Breast epithelium (tissue), 4 donors: ENCODE results near the gene NRCAM. TPM values are rescaled to one million over a fixed set of nuclear protein-coding genes. Genes with fewer than 3 reads are reported as not detected.

ENCODE experiments used
- DNase-seq, 2 donors: peaks; one replicate each; pipeline ENCODE4 v3.0.0-alpha.2; 2019; ENCODE audit warnings: low spot score in 2 of 2
- H3K27ac ChIP-seq, 2 donors: fragments of 200-600 bp; sonication (generic) in 1 of 2; one replicate each; pipeline ENCODE4 v1.5.1; 2016 to 2019; ENCODE audit warnings: mild to moderate bottlenecking in 1 of 2
- H3K27me3 ChIP-seq, 2 donors: fragments of 200-600 bp; sonication (generic) in 1 of 2; one replicate each; pipeline versions ENCODE4 v1.5.1 to v1.6.0; 2017 to 2019; ENCODE audit warnings: control low read depth in 1 of 2, mild to moderate bottlenecking in 1 of 2
- H3K36me3 ChIP-seq: fragments of 200-600 bp; one replicate; pipeline ENCODE4 v1.5.1; 2019
- H3K4me1 ChIP-seq, 2 donors: fragments of 200-600 bp; sonication (generic); one replicate each; pipeline ENCODE4 v1.5.1; 2016 to 2019; ENCODE audit warnings: control low read depth in 1 of 2
- H3K4me3 ChIP-seq, 3 donors: fragments of 200-600 bp; sonication (generic); 1 replicate in 2 of 3; 2 replicates in 1 of 3; pipeline ENCODE4 v1.5.1; 2016 to 2019; ENCODE audit warnings: mild to moderate bottlenecking in 3 of 3, moderate library complexity in 2 of 3
- H3K9me3 ChIP-seq, 2 donors: fragments of 200-600 bp; sonication (generic) in 1 of 2; one replicate each; pipeline ENCODE4 v1.5.1; 2016 to 2019; ENCODE audit warnings: control low read depth in 1 of 2
- CTCF ChIP-seq, 3 donors: fragments of 450-650 bp; IDR thresholded peaks; one replicate each; pipeline ENCODE4 v1.5.1; 2016 to 2017; ENCODE audit warnings: antibody characterized with exemption in 3 of 3, mild to moderate bottlenecking in 3 of 3, moderate library complexity in 3 of 3
- POLR2A ChIP-seq: fragments of 450-650 bp; IDR thresholded peaks from one replicate; pipeline ENCODE4 v1.6.1; 2016; ENCODE audit warnings: antibody characterized with exemption, mild to moderate bottlenecking, moderate library complexity
- POLR2AphosphoS5 ChIP-seq, 3 donors: sonication (generic); formaldehyde crosslinking; IDR thresholded peaks; one replicate each; pipeline ENCODE4 v1.6.1; 2017; ENCODE audit warnings: antibody characterized with exemption in 3 of 3
- intact Hi-C: fragments of 100-400 bp; cut with DNase I; formaldehyde crosslinking; loops from one replicate; pipeline ENCODE4 v1.15.1; 2023; ENCODE audit warnings: low total_unique reads
- total RNA-seq, 3 donors: library from RNA; depleted of rRNA; stranded (reverse); fragments of >200 nt; gene quantifications; one replicate each; pipeline ENCODE4 v1.1.0, GENCODE V29; 2016

NRCAM gene
- total RNA-seq, 3 donors from 2014 or later: 3.3 to 62.4 (median 4.2) TPM

GRCh38 chr7:108425714-108426275 lies 30.4 kb downstream of the NRCAM start:
- no peak overlapping the region for H3K27ac ChIP-seq
- TF ChIP-seq CTCF (IDR thresholded peaks at IDR 0.05): no peak
- DNase-seq: no peak
- H3K27me3 ChIP-seq: no peaks in the 10 kb centered on the region
- no peaks in the 10 kb centered on the region for H3K9me3 ChIP-seq
- H3K4me3 ChIP-seq: no peak overlapping the region
- no peaks in the 10 kb centered on the region for H3K36me3 ChIP-seq
- intact Hi-C loops: no loop called here
- no peaks in the 10 kb centered on the region for H3K4me1 ChIP-seq

GRCh38 chr7:108424013-108424412 lies 32.2 kb downstream of the NRCAM start:
- no peak for DNase-seq
- no peak overlapping the region for H3K4me3 ChIP-seq
- H3K27ac ChIP-seq: no peak overlapping the region
- no peaks in the 10 kb centered on the region for H3K36me3 ChIP-seq
- no peaks in the 10 kb centered on the region for H3K27me3 ChIP-seq
- intact Hi-C loops: no loop called here
- no peaks in the 10 kb centered on the region for H3K9me3 ChIP-seq
- H3K4me1 ChIP-seq: no peaks in the 10 kb centered on the region
- TF ChIP-seq POLR2AphosphoS5 (IDR thresholded peaks at IDR 0.05) (no peak), CTCF (IDR thresholded peaks at IDR 0.05) (no peak), POLR2A (no peak)

GRCh38 chr7:108423089-108423989 lies 32.9 kb downstream of the NRCAM start:
- no peak for DNase-seq

DNA sequence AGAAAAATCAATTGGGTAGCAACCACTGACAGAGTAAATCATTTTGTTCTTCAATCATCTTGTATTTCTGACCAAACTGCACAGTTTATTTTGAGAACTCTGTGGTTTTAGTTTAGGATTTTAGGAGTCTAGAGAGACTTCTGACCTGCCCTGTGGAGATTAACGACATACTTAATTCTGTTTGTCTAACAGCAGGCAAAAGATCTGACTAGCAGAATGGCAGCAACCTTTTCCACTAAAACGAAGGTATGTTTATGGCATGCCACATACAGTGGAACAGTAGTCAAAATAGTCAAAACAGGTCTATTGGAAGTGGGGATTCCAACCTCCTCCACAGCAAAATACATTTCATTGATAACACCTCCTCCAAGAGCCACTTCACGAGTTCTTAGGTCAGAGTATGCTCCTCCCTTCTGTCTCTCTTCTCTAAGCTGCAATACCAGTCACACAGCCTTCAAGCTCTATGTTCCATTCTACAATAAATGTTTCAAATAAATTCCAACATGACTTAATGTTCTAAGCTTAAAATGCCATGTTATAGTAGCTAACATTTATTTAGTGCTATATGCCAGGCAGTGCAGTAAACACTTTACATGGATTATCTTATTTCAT lies 34.4 kb downstream of the NRCAM start:
- H3K4me1 ChIP-seq: no peaks in the 10 kb centered on the region
- TF ChIP-seq CTCF (IDR thresholded peaks at IDR 0.05): no peak
- TF ChIP-seq POLR2A: no peak
- TF ChIP-seq POLR2AphosphoS5 (IDR thresholded peaks at IDR 0.05): no peak
- H3K9me3 ChIP-seq: no peaks in the 10 kb centered on the region
- no peaks in the 10 kb centered on the region for H3K27me3 ChIP-seq
- no peak for DNase-seq
- H3K36me3 ChIP-seq: no peaks in the 10 kb centered on the region
- H3K27ac ChIP-seq: no peak overlapping the region
- intact Hi-C loops: no loop called here
- H3K4me3 ChIP-seq: no peak overlapping the region

More at GRCh38 chr7:108423089-108423989, 32.9 kb downstream of the NRCAM start:
- Histone ChIP-seq H3K4me1 (no peaks in the 10 kb centered on the region), H3K27ac (no peak overlapping the region), H3K4me3 (no peak overlapping the region), H3K27me3 (no peaks in the 10 kb centered on the region), H3K9me3 (no peaks in the 10 kb centered on the region), H3K36me3 (no peaks in the 10 kb centered on the region)
- TF ChIP-seq POLR2AphosphoS5 (IDR thresholded peaks at IDR 0.05): no peak
- TF ChIP-seq CTCF (IDR thresholded peaks at IDR 0.05): no peak
- TF ChIP-seq POLR2A: no peak
- intact Hi-C loops: no loop called here
